Astrocyte (in vitro differentiated cells and primary cell): ENCODE results near the gene KCNK5. TPM values are rescaled to one million over a fixed set of nuclear protein-coding genes. Genes with fewer than 3 reads are reported as not detected.

Experiments used
- DNase-seq: peaks from one replicate; pipeline ENCODE4 v3.0.0-alpha.2; 2010; ENCODE audit warnings: low read depth
- FAIRE-seq: peaks from 2 replicates; lab custom pipeline; 2011; peaks lifted over from hg19 to GRCh38; lab: Jason Lieb, UNC
- H2AFZ ChIP-seq: 2 replicates; pipeline ENCODE4 v1.6.0; 2012; ENCODE audit warnings: low read depth, low read length, inconsistent platforms
- H3K27ac ChIP-seq: 2 replicates; pipeline ENCODE4 v1.5.1; 2011; ENCODE audit warnings: low read depth, low read length, inconsistent platforms
- H3K27me3 ChIP-seq: 2 replicates; pipeline ENCODE4 v1.6.0; 2011; ENCODE audit warnings: low read length, inconsistent platforms; ENCODE audit not compliant: insufficient read depth
- H3K36me3 ChIP-seq: 2 replicates; pipeline ENCODE4 v1.5.1; 2011; ENCODE audit warnings: low read length, inconsistent platforms; ENCODE audit not compliant: insufficient read depth
- H3K4me1 ChIP-seq: 2 replicates; pipeline ENCODE4 v1.5.1; 2011; ENCODE audit warnings: low read length, inconsistent platforms; ENCODE audit not compliant: insufficient read depth
- H3K4me2 ChIP-seq: 2 replicates; pipeline ENCODE4 v1.6.0; 2012; ENCODE audit warnings: low read length, inconsistent platforms
- H3K4me3 ChIP-seq: 2 replicates; pipeline ENCODE4 v1.5.1; 2011; ENCODE audit warnings: low read depth, mild to moderate bottlenecking, low read length, inconsistent platforms; ENCODE audit not compliant: insufficient read depth
- H3K79me2 ChIP-seq: 2 replicates; pipeline ENCODE4 v1.6.0; 2012; ENCODE audit warnings: mild to moderate bottlenecking, low read length, inconsistent platforms; ENCODE audit not compliant: insufficient read depth
- H3K9ac ChIP-seq: 2 replicates; pipeline ENCODE4 v1.6.0; 2012; ENCODE audit warnings: mild to moderate bottlenecking, low read length, inconsistent platforms
- H3K9me3 ChIP-seq: 2 replicates; pipeline ENCODE4 v1.5.1; 2012; ENCODE audit warnings: low read depth, mild to moderate bottlenecking, low read length, inconsistent platforms; ENCODE audit not compliant: insufficient read depth
- H4K20me1 ChIP-seq: 2 replicates; pipeline ENCODE4 v1.6.0; 2012; ENCODE audit warnings: low read length, inconsistent platforms; ENCODE audit not compliant: insufficient read depth
- H3K27ac Mint-ChIP-seq: one replicate; pipeline ENCODE4 v1.8.0; 2021; ENCODE audit warnings: mild to moderate bottlenecking, mixed read lengths; ENCODE audit not compliant: unreplicated experiment
- H3K27me3 Mint-ChIP-seq: one replicate; pipeline ENCODE4 v1.8.0; 2021; ENCODE audit warnings: low read depth, mixed read lengths; ENCODE audit not compliant: unreplicated experiment
- H3K36me3 Mint-ChIP-seq: one replicate; pipeline ENCODE4 v1.8.0; 2021; ENCODE audit warnings: low read depth, mixed read lengths; ENCODE audit not compliant: unreplicated experiment
- H3K4me1 Mint-ChIP-seq: one replicate; pipeline ENCODE4 v1.8.0; 2021; ENCODE audit warnings: low read depth, mixed read lengths; ENCODE audit not compliant: unreplicated experiment
- H3K4me3 Mint-ChIP-seq: one replicate; pipeline ENCODE4 v1.8.0; 2021; ENCODE audit warnings: mild to moderate bottlenecking, moderate library complexity, mixed read lengths; ENCODE audit not compliant: unreplicated experiment
- H3K9me3 Mint-ChIP-seq: one replicate; pipeline ENCODE4 v1.8.0; 2021; ENCODE audit warnings: mild to moderate bottlenecking, mixed read lengths; ENCODE audit not compliant: unreplicated experiment
- CTCF ChIP-seq: IDR thresholded peaks from 2 replicates; pipeline ENCODE4 v1.5.1; 2011; ENCODE audit warnings: low read depth, mild to moderate bottlenecking, inconsistent platforms, low read length, moderate library complexity; ENCODE audit not compliant: insufficient read depth
- EZH2 ChIP-seq: IDR thresholded peaks from 2 replicates; pipeline ENCODE4 v1.6.1; 2012; ENCODE audit warnings: mild to moderate bottlenecking, low read length, inconsistent platforms; ENCODE audit not compliant: insufficient read depth
- total RNA-seq: library from RNA; stranded (reverse); gene quantifications from 2 replicates; pipeline ENCODE4 v1.2.1, GENCODE V29; 2021

The KCNK5 gene
- total RNA-seq, 1 donor from 2014 or later, result 0.14 TPM

- H4K20me1 ChIP-seq, result no peaks in the 10 kb centered on the region
- TF ChIP-seq EZH2 (no peak), CTCF (no peak)
- H3K4me1 ChIP-seq, result no peaks in the 10 kb centered on the region
- H3K27ac Mint-ChIP-seq, result no peak overlapping the region
- H3K36me3 ChIP-seq, result no peaks in the 10 kb centered on the region
- H3K4me1 Mint-ChIP-seq, result no peaks in the 10 kb centered on the region
- H3K27ac ChIP-seq, result no peak overlapping the region
- H3K27me3 Mint-ChIP-seq, result peaks cover 45% of the 10 kb centered on the region
- no peak overlapping the region for H3K4me3 ChIP-seq
- no peaks in the 10 kb centered on the region for H3K9me3 ChIP-seq
- peaks cover 8% of the 10 kb centered on the region for H3K9me3 Mint-ChIP-seq
- no peaks in the 10 kb centered on the region for H3K27me3 ChIP-seq
- no peak overlapping the region for H3K9ac ChIP-seq
- H3K4me3 Mint-ChIP-seq, result no peak overlapping the region
- FAIRE-seq (no peak), DNase-seq (no peak)
- H3K4me2 ChIP-seq, result no peak overlapping the region
- no peaks in the 10 kb centered on the region for H3K79me2 ChIP-seq
- H3K36me3 Mint-ChIP-seq, result no peaks in the 10 kb centered on the region
- H2AFZ ChIP-seq, result no peak overlapping the region
These were observed 58.9 kb downstream of the KCNK5 start for GRCh38 chr6:39170389-39170788.

DNA sequence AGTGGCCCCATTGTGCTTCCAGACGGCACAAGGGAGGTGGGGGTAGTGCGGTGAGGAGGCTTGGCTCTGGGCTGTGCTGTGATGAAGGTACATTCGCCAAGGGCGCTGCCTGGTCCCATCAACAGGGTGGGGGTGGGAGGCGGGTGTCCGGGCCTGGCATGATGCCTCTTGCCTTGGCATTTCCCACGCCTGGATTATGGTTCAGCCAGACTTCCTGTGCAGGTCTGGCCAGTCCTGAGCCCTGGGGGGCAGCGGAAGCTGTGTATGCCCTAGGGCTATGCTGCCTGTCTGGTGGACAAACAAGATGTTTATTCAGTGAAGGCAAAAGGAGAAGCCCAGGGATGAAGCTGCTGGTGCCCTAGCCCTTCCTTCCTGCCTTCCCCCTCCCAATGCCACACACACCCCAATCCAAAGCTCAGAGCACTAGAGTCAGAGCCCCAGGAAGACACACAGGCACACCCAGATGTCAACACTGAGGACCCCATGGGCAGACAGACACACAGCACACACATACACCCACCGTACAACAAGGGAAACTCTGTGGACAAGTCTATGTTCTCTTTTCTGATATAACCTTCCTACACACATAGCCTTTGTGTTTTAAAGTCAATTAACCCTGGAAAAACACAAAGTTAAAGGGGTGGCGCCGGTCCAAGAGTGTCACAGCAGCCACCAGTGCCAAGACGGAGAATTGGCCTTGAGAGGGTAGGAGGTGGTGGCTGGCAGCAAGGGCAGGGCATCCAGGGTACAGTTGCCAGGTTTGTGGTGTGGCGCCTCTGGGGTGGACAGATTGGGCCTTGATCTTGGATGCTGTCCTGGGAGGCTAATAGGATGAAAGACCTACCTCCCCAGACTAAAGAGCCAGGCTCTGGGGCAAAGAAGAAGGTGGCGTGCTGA, 59.6 kb downstream of the KCNK5 start:
- Mint-ChIP-seq H3K4me1 (no peaks in the 10 kb centered on the region), H3K27me3 (peaks cover 52% of the 10 kb centered on the region), H3K36me3 (no peaks in the 10 kb centered on the region), H3K9me3 (peaks cover 8% of the 10 kb centered on the region), H3K27ac (no peak overlapping the region), H3K4me3 (no peak overlapping the region)
- Histone ChIP-seq H3K4me1 (no peaks in the 10 kb centered on the region), H2AFZ (no peak overlapping the region), H3K27ac (no peak overlapping the region), H3K4me2 (no peak overlapping the region), H3K36me3 (no peaks in the 10 kb centered on the region), H3K9me3 (no peaks in the 10 kb centered on the region), H3K79me2 (no peaks in the 10 kb centered on the region), H3K27me3 (no peaks in the 10 kb centered on the region), H4K20me1 (no peaks in the 10 kb centered on the region), H3K9ac (no peak overlapping the region), H3K4me3 (no peak overlapping the region)
- TF ChIP-seq CTCF (no peak), EZH2 (no peak)
- DNase-seq, result no peak
- no peak for FAIRE-seq
